Heart left ventricle (tissue), 16 donors: ENCODE data around the gene NKD1. TPM values are rescaled to one million over a fixed set of nuclear protein-coding genes. Genes with fewer than 3 reads are reported as not detected.

Experiments used
- ATAC-seq, 4 donors: fragments of 200-7000 bp; cut with Tn5 transposase; one replicate each; pipeline ENCODE4 v1.9.1; 2020 to 2022; ENCODE audit warnings: moderate library complexity in 4 of 4, mild to moderate bottlenecking in 3 of 4, moderate number of reproducible peaks in 1 of 4
- DNase-seq, 5 donors: peaks; one replicate each; pipeline ENCODE4 v3.0.0-alpha.2; 2020
- H3K27ac ChIP-seq, 12 donors: fragments of 200-600 bp; sonication (generic) in 4 of 12; one replicate each; pipeline versions ENCODE4 v1.5.0 to v1.8.0; 2016 to 2022; ENCODE audit warnings: mild to moderate bottlenecking in 2 of 12
- H3K27me3 ChIP-seq, 9 donors: fragments of 200-600 bp; sonication (generic) in 2 of 9; one replicate each; pipeline versions ENCODE4 v1.5.1 to v1.8.0; 2016 to 2022; ENCODE audit warnings: mild to moderate bottlenecking in 3 of 9
- H3K36me3 ChIP-seq, 9 donors: fragments of 200-600 bp; sonication (generic) in 2 of 9; one replicate each; pipeline versions ENCODE4 v1.5.0 to v1.8.0; 2018 to 2022; ENCODE audit warnings: mild to moderate bottlenecking in 2 of 9
- H3K4me1 ChIP-seq, 12 donors: fragments of 200-600 bp; sonication (generic) in 4 of 12; one replicate each; pipeline versions ENCODE4 v1.5.0 to v1.8.0; 2016 to 2022; ENCODE audit warnings: mild to moderate bottlenecking in 3 of 12
- H3K4me3 ChIP-seq, 12 donors: fragments of 200-600 bp; sonication (generic) in 4 of 12; one replicate each; pipeline versions ENCODE4 v1.5.0 to v1.8.0; 2017 to 2022; ENCODE audit warnings: mild to moderate bottlenecking in 9 of 12, moderate library complexity in 4 of 12
- H3K9me3 ChIP-seq, 12 donors: fragments of 200-600 bp; sonication (generic) in 4 of 12; one replicate each; pipeline versions ENCODE4 v1.5.0 to v1.8.0; 2016 to 2022; ENCODE audit warnings: mild to moderate bottlenecking in 1 of 12
- CTCF ChIP-seq, 12 donors: fragments of 200-600 bp; sonication (generic) in 4 of 12; IDR thresholded peaks; one replicate each; pipeline versions ENCODE4 v1.5.0 to v1.8.0; 2018 to 2022; ENCODE audit warnings: antibody characterized with exemption in 12 of 12, mild to moderate bottlenecking in 5 of 12
- POLR2A ChIP-seq, 2 donors: fragments of 450-650 bp; IDR thresholded peaks; one replicate each; pipeline ENCODE4 v1.6.1; 2017; ENCODE audit warnings: antibody characterized with exemption in 2 of 2, mild to moderate bottlenecking in 2 of 2, moderate library complexity in 2 of 2
- WGBS, 4 donors: extraction: QIAGEN DNeasy Blood & Tissue Kit in 2 of 4; methylation state at CpG; one replicate each; pipeline versions ENCODE4 v1.1.5 to v1.1.7; 2013 to 2018; 5-methylcytosine and 5-hydroxymethylcytosine counted together
- intact Hi-C, 10 donors: fragments of 100-400 bp; cut with DNase I; formaldehyde crosslinking; loops; one replicate each; pipeline versions ENCODE4 v1.11.1 to v1.14.2; 2022
- polyA plus RNA-seq, 2 donors: library from polyadenylated mRNA; stranded (reverse); fragments of 200-250 nt; gene quantifications; one replicate each; pipeline ENCODE4 v1.2.3, GENCODE V29; 2013
- total RNA-seq, 9 donors: library from RNA; depleted of rRNA in 2 of 9; stranded (reverse); fragments of >200 nt in 2 of 9; fragmentation: NEBNext Ultra II Directional in 3 of 9; extraction: Animal tissue kit (Norgen Biotek cat#: 25700) in 3 of 9; gene quantifications; one replicate each; pipeline versions ENCODE4 v1.1.0 to v1.2.4, GENCODE V29; 2016 to 2023
- donor health status: ischemic (EF 13 %, LVEDD 7.1; RV severe dilation, severe dysfunction).
- donor health status: healthy with polysubstance abuse.
- donor health status: DM: no; HTN: yes; CAD: no.
- donor health status: DM: no; HTN: no; CAD: no.
- donor health status: ischemic (EF 25% LVEDD 6.9; RV normal size, moderate dysfunction).
- donor health status: ischemic (EF 25% LVEDD 5.7; RV mildly dilated, moderate dysfunction).
- donor health status: healthy.
- donor health status: DM: yes; HTN: yes; CAD: no.
- donor health status: ischemic (EF 35%, LVEDD 5.7; RV mildly dilated, moderate dysfunction).
- donor health status: nonischemic (EF 11% LVEDD 7.7; RV severe dilation, severe dysfunction).
- donor health status: DM: yes; HTN: yes; CAD: no.
- donor health status: PGD.
- donor health status: ischemic (EF 29% LVEDD 5.4; RV normal size, mild dysfunction).
- donor health status: nonischemic (EF 23%, LVEDD 6.1; RV moderate dilation, normal function).

The NKD1 gene
- total and polyA plus RNA-seq, 11 donors: 0.05 to 1.0 (median 0.26) TPM

GRCh38 chr16:50692644-50692998, 144.4 kb downstream of the NKD1 start:
- TF ChIP-seq POLR2A (IDR thresholded peaks at IDR 0.05) (no peak), CTCF (IDR thresholded peaks at IDR 0.05) (no peak)
- Histone ChIP-seq H3K27ac (no peak overlapping the region), H3K27me3 (peaks cover 0 to 4% (median 0%) of the 10 kb centered on the region in 9 donors), H3K36me3 (no peaks in the 10 kb centered on the region), H3K9me3 (no peaks in the 10 kb centered on the region), H3K4me3 (no peak overlapping the region), H3K4me1 (peaks cover 4 to 39% (median 21%) of the 10 kb centered on the region in 12 donors)
- ATAC-seq: no peak
- no peak for DNase-seq
- WGBS, 4 donors: 84 to 92% (median 91%) methylated on average over 4 of the region's 4 CpGs
- intact Hi-C loops: loop anchor here in 1 of 10 donors (10.0 kb wide), 1 partner anchor 52 kb away; the partner anchor contains the start of gene CYLD

- ATAC-seq: peak in 2 of 4 donors; percentile 40 to 44
Measured at GRCh38 chr16:50692999-50693781, 145.0 kb downstream of the NKD1 start, which contains the start of gene NOD2. Gene NOD2 (plus strand): TSS chr16:50693606. CDS start chr16:50699496, 5,890 bp downstream.

GRCh38 chr16:50694206-50694605, 146.0 kb downstream of the NKD1 start:
- H3K36me3 ChIP-seq: no peaks in the 10 kb centered on the region
- H3K9me3 ChIP-seq: no peaks in the 10 kb centered on the region
- H3K4me3 ChIP-seq: peak overlapping the region in 7 of 12 donors; percentile 47 to 75 (median 52)
- H3K27me3 ChIP-seq: peaks cover 0 to 4% (median 0%) of the 10 kb centered on the region in 9 donors
- peak overlapping the region in 1 of 12 donors; percentile 91 for H3K27ac ChIP-seq
- no peak for TF ChIP-seq POLR2A (IDR thresholded peaks at IDR 0.05)
- 94 to 100% (median 99%) methylated on average over 2 of the region's 2 CpGs for WGBS, 4 donors
- ATAC-seq (no peak), DNase-seq (no peak)
- intact Hi-C loops: loop anchor here in 1 of 10 donors (10.0 kb wide), 1 partner anchor 51 kb away; the partner anchor contains the start of gene CYLD
- peaks cover 4 to 55% (median 26%) of the 10 kb centered on the region in 12 donors for H3K4me1 ChIP-seq

More at GRCh38 chr16:50692999-50693781, 145.0 kb downstream of the NKD1 start, which contains the start of gene NOD2:
- Histone ChIP-seq H3K27ac (peak within 1 kb of the TSS in 4 of 12 donors; percentile 24 to 91 (median 38)), H3K4me3 (peak within 1 kb of the TSS; percentile 1 to 75 (median 52)), H3K9me3 (no peaks in the 10 kb centered on the region), H3K4me1 (peaks cover 4 to 45% (median 23%) of the 10 kb centered on the region in 12 donors), H3K27me3 (peaks cover 0 to 4% (median 0%) of the 10 kb centered on the region in 9 donors), H3K36me3 (no peaks in the 10 kb centered on the region)
- TF ChIP-seq POLR2A (IDR thresholded peaks at IDR 0.05) (peak in 1 of 2 donors; percentile 17), CTCF (IDR thresholded peaks at IDR 0.05) (no peak)
- 18 to 31% (median 24%) methylated on average over 33 to 56 of the region's 56 CpGs for WGBS, 4 donors
- intact Hi-C loops: loop anchor here in 1 of 10 donors (10.0 kb wide), 1 partner anchor 52 kb away; the partner anchor contains the start of gene CYLD
- DNase-seq: peak in 2 of 5 donors; percentile 40 to 76

- peaks cover 4 to 66% (median 29%) of the 10 kb centered on the region in 12 donors for H3K4me1 ChIP-seq
- ATAC-seq (peak in 3 of 4 donors; percentile 11 to 31 (median 19)), DNase-seq (peak in 3 of 5 donors; percentile 45 to 61 (median 53))
- H3K36me3 ChIP-seq: peaks cover 0 to 8% (median 0%) of the 10 kb centered on the region in 9 donors
- H3K27ac ChIP-seq: peak overlapping the region in 8 of 12 donors; percentile 65 to 91 (median 74)
- H3K4me3 ChIP-seq: peak overlapping the region in 1 of 12 donors; percentile 75
- intact Hi-C loops: loop anchor here in 5 of 10 donors (5.0 to 10.0 kb wide), 2 partner anchors 47 to 49 kb away; partner anchors contain the start of gene CYLD (in 5 of the 5)
- peaks cover 0 to 4% (median 0%) of the 10 kb centered on the region in 9 donors for H3K27me3 ChIP-seq
- no peak for TF ChIP-seq CTCF (IDR thresholded peaks at IDR 0.05)
- TF ChIP-seq POLR2A (IDR thresholded peaks at IDR 0.05): no peak
- H3K9me3 ChIP-seq: no peaks in the 10 kb centered on the region
- 96 to 97% (median 97%) methylated on average over 9 of the region's 9 CpGs for whole genome bisulfite sequencing, 4 donors
Measured at GRCh38 chr16:50695017-50696000, 147.1 kb downstream of the NKD1 start.
